H1 (cell line): Measurements from ENCODE around the gene POGZ. TPM values are rescaled to one million over a fixed set of nuclear protein-coding genes. Genes with fewer than 3 reads are reported as not detected.

Source experiments
- CTCF ChIA-PET: fragments of 300-600 bp; sonication (Branson Sonifier 250); formaldehyde crosslinking; loops from one replicate; lab custom pipeline; 2021; ENCODE audit not compliant: partially characterized antibody; lab: Charles Lee
- POLR2A ChIA-PET: fragments of 300-600 bp; sonication (Branson Sonifier 250); formaldehyde crosslinking; loops from one replicate; lab custom pipeline; 2021; ENCODE audit warnings: inconsistent platforms; ENCODE audit not compliant: partially characterized antibody; lab: Charles Lee
- DNase-seq, 2 experiments: peaks; one replicate each; pipeline versions ENCODE4 v3.0.0 to v3.0.0-alpha.2; 2010 to 2022; ENCODE audit warnings: low spot score in 2 of 2, low read depth in 1 of 2, mixed read lengths in 1 of 2
- FAIRE-seq: peaks from 2 replicates; lab custom pipeline; 2011; peaks lifted over from hg19 to GRCh38; lab: Jason Lieb, UNC
- H2AFZ ChIP-seq: 2 replicates; pipeline ENCODE4 v1.8.1; 2012; ENCODE audit warnings: low read length, inconsistent platforms
- H2AK5ac ChIP-seq: 2 replicates; pipeline ENCODE4 v1.6.1; 2013; ENCODE audit warnings: low read depth, low read length
- H2BK120ac ChIP-seq: replicated peaks from 2 replicates; pipeline ENCODE3; 2013; ENCODE audit warnings: low read depth, low read length, inconsistent platforms
- H2BK12ac ChIP-seq: 2 replicates; pipeline ENCODE4 v1.6.1; 2013; ENCODE audit warnings: low read depth, low read length
- H2BK15ac ChIP-seq: 2 replicates; pipeline ENCODE4 v1.6.1; 2013; ENCODE audit warnings: low read length
- H2BK20ac ChIP-seq: 2 replicates; pipeline ENCODE4 v1.6.1; 2013; ENCODE audit warnings: low read length
- H2BK5ac ChIP-seq: 2 replicates; pipeline ENCODE4 v1.6.1; 2013; ENCODE audit warnings: low read depth, low read length
- H3K14ac ChIP-seq: 2 replicates; pipeline ENCODE4 v1.6.1; 2013; ENCODE audit warnings: inconsistent platforms; ENCODE audit not compliant: insufficient read length
- H3K18ac ChIP-seq: 2 replicates; pipeline ENCODE4 v1.6.1; 2013; ENCODE audit warnings: low read length; ENCODE audit errors: extremely low read depth
- H3K23ac ChIP-seq: 2 replicates; pipeline ENCODE4 v1.6.1; 2013; ENCODE audit warnings: inconsistent platforms; ENCODE audit not compliant: insufficient read length
- H3K23me2 ChIP-seq: 2 replicates; pipeline ENCODE4 v1.6.1; 2013; ENCODE audit warnings: low read depth, low read length
- H3K27ac ChIP-seq: 2 replicates; pipeline ENCODE4 v1.6.1; 2011; ENCODE audit warnings: low read depth, low read length, inconsistent platforms
- H3K27me3 ChIP-seq, 4 experiments: replicated peaks in 1 of 4; 1 replicate in 1 of 4; 2 replicates in 3 of 4; pipeline versions ENCODE4 v1.6.1 to v1.8.1; 2011 to 2013; ENCODE audit warnings: low read length in 3 of 4, mild to moderate bottlenecking in 3 of 4, inconsistent platforms in 2 of 4, mixed read lengths in 2 of 4, moderate library complexity in 1 of 4; ENCODE audit not compliant: control insufficient read depth in 3 of 4, insufficient read depth in 3 of 4; ENCODE audit errors: extremely low read depth in 1 of 4
- H3K36me3 ChIP-seq, 4 experiments: 2 replicates each; pipeline versions ENCODE4 v1.6.1 to v1.8.1; 2011 to 2013; ENCODE audit warnings: mild to moderate bottlenecking in 4 of 4, low read length in 3 of 4, moderate library complexity in 2 of 4, control low read depth in 1 of 4, inconsistent platforms in 1 of 4; ENCODE audit not compliant: insufficient read depth in 4 of 4, control insufficient read depth in 2 of 4
- H3K4ac ChIP-seq: replicated peaks from 2 replicates; pipeline ENCODE3; 2013; ENCODE audit warnings: low read length, low read depth, mixed read lengths, inconsistent platforms; ENCODE audit not compliant: insufficient read length
- H3K4me1 ChIP-seq, 4 experiments: replicated peaks in 1 of 4; 1 replicate in 1 of 4; 2 replicates in 3 of 4; pipeline versions ENCODE4 v1.6.1 to v1.8.1; 2011 to 2013; ENCODE audit warnings: low read length in 3 of 4, inconsistent platforms in 2 of 4, mixed read lengths in 1 of 4; ENCODE audit not compliant: insufficient read depth in 4 of 4, control insufficient read depth in 3 of 4
- H3K4me2 ChIP-seq, 2 experiments: 2 replicates each; pipeline versions ENCODE4 v1.6.1 to v1.8.1; 2011 to 2013; ENCODE audit warnings: low read depth in 2 of 2, low read length in 2 of 2, control low read depth in 1 of 2, inconsistent platforms in 1 of 2, mild to moderate bottlenecking in 1 of 2; ENCODE audit not compliant: insufficient read depth in 1 of 2
- H3K4me3 ChIP-seq, 4 experiments: fragments of 200-600, 300-600 bp in 1 of 4; sonication (generic), shearing (Covaris generic), sonication (Bioruptor Twin) in 1 of 4; 2 replicates each; pipeline versions ENCODE4 v1.5.1 to v1.8.1; 2011 to 2016; ENCODE audit warnings: low read length in 4 of 4, low read depth in 3 of 4, control low read depth in 2 of 4, inconsistent platforms in 2 of 4, mild to moderate bottlenecking in 2 of 4, mixed read lengths in 1 of 4, moderate library complexity in 1 of 4; ENCODE audit not compliant: insufficient read depth in 2 of 4; ENCODE audit errors: extremely low read depth in 1 of 4
- H3K56ac ChIP-seq: replicated peaks from 2 replicates; pipeline ENCODE3; 2013; ENCODE audit warnings: low read depth, mild to moderate bottlenecking, mixed read lengths, low read length, inconsistent platforms; ENCODE audit not compliant: insufficient read length
- H3K79me1 ChIP-seq: 2 replicates; pipeline ENCODE4 v1.6.1; 2013; ENCODE audit warnings: low read depth, low read length, control low read depth
- H3K79me2 ChIP-seq, 2 experiments: 2 replicates each; pipeline versions ENCODE4 v1.6.1 to v1.8.1; 2012 to 2013; ENCODE audit warnings: low read length in 2 of 2, mild to moderate bottlenecking in 2 of 2, inconsistent platforms in 1 of 2; ENCODE audit not compliant: insufficient read depth in 2 of 2, control insufficient read depth in 1 of 2
- H3K9ac ChIP-seq, 4 experiments: replicated peaks in 1 of 4; 1 replicate in 1 of 4; 2 replicates in 3 of 4; pipeline versions ENCODE4 v1.6.1 to v1.8.1; 2011 to 2013; ENCODE audit warnings: low read depth in 3 of 4, low read length in 3 of 4, control low read depth in 2 of 4, mild to moderate bottlenecking in 2 of 4, moderate library complexity in 2 of 4, inconsistent platforms in 1 of 4; ENCODE audit errors: extremely low read depth in 1 of 4
- H3K9me3 ChIP-seq, 2 experiments: 2 replicates each; pipeline versions ENCODE4 v1.6.1 to v1.8.1; 2012 to 2013; ENCODE audit warnings: mild to moderate bottlenecking in 2 of 2, moderate library complexity in 2 of 2, control low read depth in 1 of 2, inconsistent platforms in 1 of 2, low read depth in 1 of 2, low read length in 1 of 2, mixed read lengths in 1 of 2; ENCODE audit not compliant: insufficient read depth in 2 of 2
- H4K20me1 ChIP-seq, 2 experiments: replicated peaks in 1 of 2; 2 replicates each; pipeline versions ENCODE3 to v1.8.1; 2011 to 2013; ENCODE audit warnings: inconsistent platforms in 2 of 2, low read length in 2 of 2, mild to moderate bottlenecking in 1 of 2; ENCODE audit not compliant: insufficient read depth in 2 of 2, control insufficient read depth in 1 of 2
- H4K5ac ChIP-seq: 2 replicates; pipeline ENCODE4 v1.6.1; 2013; ENCODE audit warnings: low read length, low read depth, mixed read lengths, inconsistent platforms; ENCODE audit not compliant: insufficient read length
- H4K8ac ChIP-seq: 2 replicates; pipeline ENCODE4 v1.8.0; 2013; ENCODE audit warnings: mild to moderate bottlenecking, moderate library complexity, low read length, inconsistent platforms; ENCODE audit not compliant: insufficient read depth; ENCODE audit errors: extremely low read depth
- H4K91ac ChIP-seq: replicated peaks from 2 replicates; pipeline ENCODE3; 2013; ENCODE audit warnings: low read length, mixed read lengths, inconsistent platforms; ENCODE audit not compliant: insufficient read length
- BACH1 ChIP-seq: IDR thresholded peaks from 2 replicates; pipeline ENCODE4 v1.6.1; 2012; ENCODE audit warnings: low read length, improper control_type of control experiment
- BRCA1 ChIP-seq: IDR thresholded peaks from 2 replicates; pipeline ENCODE4 v1.6.1; 2012; ENCODE audit warnings: low read depth, low read length, improper control_type of control experiment
- FOSL1 ChIP-seq: IDR thresholded peaks from 2 replicates; pipeline ENCODE4 v1.6.1; 2011; ENCODE audit warnings: mild to moderate bottlenecking, low read depth, low read length, moderate library complexity; ENCODE audit not compliant: insufficient read depth
- KDM5A ChIP-seq: fragments of 200-600 bp; IDR thresholded peaks from 2 replicates; pipeline ENCODE4 v1.7.1; 2012; ENCODE audit warnings: mild to moderate bottlenecking, low read length, inconsistent platforms, mixed read lengths
- MAFK ChIP-seq: IDR thresholded peaks from 2 replicates; pipeline ENCODE4 v1.6.1; 2012; ENCODE audit warnings: low read depth, mild to moderate bottlenecking, improper control_type of control experiment, low read length
- USF2 ChIP-seq: IDR thresholded peaks from 2 replicates; pipeline ENCODE4 v1.6.1; 2011; ENCODE audit warnings: low read length, improper control_type of control experiment
- WGBS, 2 experiments: shearing (Covaris generic) in 1 of 2; methylation state at CpG; one replicate each; pipeline versions ENCODE4 v1.1.6 to v1.1.7; 2013 to 2015; ENCODE audit warnings: low lambda C conversion rate in 2 of 2, mixed read lengths in 2 of 2, inconsistent platforms in 1 of 2, low coverage in 1 of 2, missing lambda C conversion rate in 1 of 2; ENCODE audit not compliant: insufficient replicate concordance in 2 of 2, insufficient coverage in 1 of 2, insufficient read length in 1 of 2; ENCODE audit errors: extremely low coverage in 1 of 2, missing lambda C conversion rate in 1 of 2; 5-methylcytosine and 5-hydroxymethylcytosine counted together
- polyA plus RNA-seq, 7 experiments: library from polyadenylated mRNA; depleted of rRNA in 3 of 7; stranded (reverse) in 5 of 7; unstranded in 2 of 7; fragments of >200 nt in 5 of 7; fragments of 200-250 nt in 2 of 7; gene quantifications; 1 replicate in 5 of 7; 2 replicates in 1 of 7; 4 replicates in 1 of 7; pipeline versions ENCODE4 v1.2.1 to v1.2.3, GENCODE V29; 2011 to 2013; ENCODE audit warnings: missing spikeins in 2 of 7, mixed read lengths in 2 of 7
- total RNA-seq: library from RNA; stranded (reverse); fragmentation: NEBNext Ultra II Directional; extraction: Animal tissue kit (Norgen Biotek cat#: 25700); gene quantifications from 2 replicates; pipeline ENCODE4 v1.2.1, GENCODE V29; 2021

Gene POGZ
- total and polyA plus RNA-seq, 2 of the 8 experiments (the other 6 are each of a cell fraction or from before 2014, with no cell fraction given): 66.4 to 105 TPM

DNA sequence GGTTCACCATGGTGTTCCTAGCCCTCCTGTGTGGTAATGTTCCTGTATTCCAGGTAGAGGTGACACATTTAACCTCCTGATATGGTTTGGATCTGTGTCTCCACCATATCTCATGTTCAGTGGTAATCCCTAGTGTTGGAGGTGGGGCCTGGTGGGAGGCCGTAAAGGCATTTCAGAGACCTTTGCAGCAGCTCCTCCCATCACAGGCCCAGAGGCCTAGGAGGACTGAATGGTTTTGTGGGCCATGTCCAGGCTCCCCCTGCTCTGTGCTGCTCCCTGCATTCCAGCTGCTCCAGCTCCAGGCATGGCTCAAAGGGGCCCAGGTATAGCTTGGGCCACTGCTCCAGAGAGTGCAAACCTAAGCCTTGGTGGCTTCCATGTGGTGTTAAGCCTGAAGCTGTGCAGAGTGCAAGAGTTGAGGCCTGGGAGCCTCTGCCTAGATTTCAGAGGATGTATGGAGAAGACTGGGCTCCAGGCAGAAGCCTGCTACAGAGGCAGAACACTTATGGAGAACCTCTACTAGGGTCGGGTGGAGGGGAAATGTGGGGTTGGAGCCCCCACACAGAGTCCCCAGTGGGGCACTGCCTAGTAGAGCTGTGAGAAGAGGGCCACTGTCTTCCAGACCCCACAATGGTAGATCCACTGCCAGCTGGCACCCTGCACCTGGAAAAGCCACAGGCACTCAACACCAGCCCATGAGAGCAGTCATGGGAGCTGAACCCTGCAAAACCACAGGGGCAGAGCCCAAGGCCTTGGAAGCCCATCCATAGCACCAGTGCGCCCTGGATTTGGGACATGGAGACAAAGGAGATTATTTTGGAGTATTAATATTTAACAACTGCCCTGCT, 96.8 kb downstream of the POGZ start:
- Histone ChIP-seq H2BK12ac (no peak overlapping the region), H3K4me1 (no peaks in the 10 kb centered on the region), H3K27me3 (no peaks in the 10 kb centered on the region), H3K23me2 (no peaks in the 10 kb centered on the region), H3K27ac (no peak overlapping the region), H3K23ac (no peak overlapping the region), H2BK20ac (no peak overlapping the region), H3K56ac (no peak overlapping the region), H3K4me2 (no peak overlapping the region), H3K4me3 (no peak overlapping the region), H4K91ac (no peak overlapping the region), H4K5ac (no peak overlapping the region), H4K20me1 (no peaks in the 10 kb centered on the region), H2BK5ac (no peak overlapping the region), H4K8ac (no peak overlapping the region), H2AK5ac (no peak overlapping the region), H3K14ac (no peak overlapping the region), H3K36me3 (peaks cover 0 to 9% (median 0%) of the 10 kb centered on the region in 4 experiments; a peak in 2 of 8 replicates), H2BK120ac (no peak overlapping the region), H3K79me1 (no peaks in the 10 kb centered on the region), H3K79me2 (no peaks in the 10 kb centered on the region), H2BK15ac (no peak overlapping the region), H3K9me3 (peaks cover 10 to 15% of the 10 kb centered on the region in 2 experiments), H3K4ac (no peak overlapping the region), H3K9ac (no peak overlapping the region), H3K18ac (no peak overlapping the region), H2AFZ (no peak overlapping the region)
- FAIRE-seq (no peak), DNase-seq (no peak)
- ChIA-PET POLR2A (interaction anchor here (1.1 to 1.4 kb wide), 3 partner anchors 10 to 26 kb away, joined by 3 to 4 read pairs (median 4); partner anchors contain the start of gene SELENBP1), CTCF (no interaction called here)
- TF ChIP-seq FOSL1 (no peak), USF2 (no peak), BACH1 (no peak), BRCA1 (no peak), KDM5A (no peak), MAFK (no peak)
- 89% methylated on average over 3 of the region's 3 CpGs; no CpG with 5 or more reads in 1 of the 2 experiments for WGBS, 2 experiments
